Measurements from ENCODE around the gene ECT2L. TPM values are rescaled to one million over a fixed set of nuclear protein-coding genes. Genes with fewer than 3 reads are reported as not detected.
A peak's percentile ranks its signal among the peaks of the same experiment; 100 is the strongest.

The ECT2L gene
- total and polyA plus RNA-seq, 2 of the 13 experiments (the other 11 are each of a cell fraction or from before 2014, with no cell fraction given) = 0.12 TPM; not detected in 1

GRCh38 chr6:138814179-138814834 lies 18.4 kb downstream of the ECT2L start (continued):
- TF ChIP-seq ZNF296 (CRISPR knock-in tag; conservative IDR thresholded peaks at IDR 0.05) (no peak), NR1H2 (CRISPR knock-in tag; IDR thresholded peaks at IDR 0.05; ENCODE audit: borderline replicate concordance, low read depth) (no peak), KDM5B (CRISPR knock-in tag; IDR thresholded peaks at IDR 0.05; ENCODE audit: borderline replicate concordance) (no peak), HNF1B (CRISPR knock-in tag; IDR thresholded peaks at IDR 0.05) (0 out of 2 replicates have a peak, but pooled peaks have one; percentile 28), GATAD1 (CRISPR knock-in tag; IDR thresholded peaks at IDR 0.05) (no peak), ZNF550 (CRISPR knock-in tag; IDR thresholded peaks at IDR 0.05; ENCODE audit: borderline replicate concordance) (no peak), ZNF124 (CRISPR knock-in tag; IDR thresholded peaks at IDR 0.05) (no peak), MZF1 (CRISPR knock-in tag; IDR thresholded peaks at IDR 0.05; ENCODE audit: borderline replicate concordance) (no peak), ZNF512B (CRISPR knock-in tag; IDR thresholded peaks at IDR 0.05; ENCODE audit: borderline replicate concordance) (no peak)
- TF ChIP-seq, protein P1, sequence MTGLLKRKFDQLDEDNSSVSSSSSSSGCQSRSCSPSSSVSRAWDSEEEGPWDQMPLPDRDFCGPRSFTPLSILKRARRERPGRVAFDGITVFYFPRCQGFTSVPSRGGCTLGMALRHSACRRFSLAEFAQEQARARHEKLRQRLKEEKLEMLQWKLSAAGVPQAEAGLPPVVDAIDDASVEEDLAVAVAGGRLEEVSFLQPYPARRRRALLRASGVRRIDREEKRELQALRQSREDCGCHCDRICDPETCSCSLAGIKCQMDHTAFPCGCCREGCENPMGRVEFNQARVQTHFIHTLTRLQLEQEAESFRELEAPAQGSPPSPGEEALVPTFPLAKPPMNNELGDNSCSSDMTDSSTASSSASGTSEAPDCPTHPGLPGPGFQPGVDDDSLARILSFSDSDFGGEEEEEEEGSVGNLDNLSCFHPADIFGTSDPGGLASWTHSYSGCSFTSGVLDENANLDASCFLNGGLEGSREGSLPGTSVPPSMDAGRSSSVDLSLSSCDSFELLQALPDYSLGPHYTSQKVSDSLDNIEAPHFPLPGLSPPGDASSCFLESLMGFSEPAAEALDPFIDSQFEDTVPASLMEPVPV (CRISPR knock-in tag; IDR thresholded peaks at IDR 0.05) = no peak
- TF ChIP-seq, protein P2, sequence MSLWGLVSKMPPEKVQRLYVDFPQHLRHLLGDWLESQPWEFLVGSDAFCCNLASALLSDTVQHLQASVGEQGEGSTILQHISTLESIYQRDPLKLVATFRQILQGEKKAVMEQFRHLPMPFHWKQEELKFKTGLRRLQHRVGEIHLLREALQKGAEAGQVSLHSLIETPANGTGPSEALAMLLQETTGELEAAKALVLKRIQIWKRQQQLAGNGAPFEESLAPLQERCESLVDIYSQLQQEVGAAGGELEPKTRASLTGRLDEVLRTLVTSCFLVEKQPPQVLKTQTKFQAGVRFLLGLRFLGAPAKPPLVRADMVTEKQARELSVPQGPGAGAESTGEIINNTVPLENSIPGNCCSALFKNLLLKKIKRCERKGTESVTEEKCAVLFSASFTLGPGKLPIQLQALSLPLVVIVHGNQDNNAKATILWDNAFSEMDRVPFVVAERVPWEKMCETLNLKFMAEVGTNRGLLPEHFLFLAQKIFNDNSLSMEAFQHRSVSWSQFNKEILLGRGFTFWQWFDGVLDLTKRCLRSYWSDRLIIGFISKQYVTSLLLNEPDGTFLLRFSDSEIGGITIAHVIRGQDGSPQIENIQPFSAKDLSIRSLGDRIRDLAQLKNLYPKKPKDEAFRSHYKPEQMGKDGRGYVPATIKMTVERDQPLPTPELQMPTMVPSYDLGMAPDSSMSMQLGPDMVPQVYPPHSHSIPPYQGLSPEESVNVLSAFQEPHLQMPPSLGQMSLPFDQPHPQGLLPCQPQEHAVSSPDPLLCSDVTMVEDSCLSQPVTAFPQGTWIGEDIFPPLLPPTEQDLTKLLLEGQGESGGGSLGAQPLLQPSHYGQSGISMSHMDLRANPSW (CRISPR knock-in tag; IDR thresholded peaks at IDR 0.05; ENCODE audit: borderline replicate concordance) = no peak
- TF ChIP-seq, protein P3, sequence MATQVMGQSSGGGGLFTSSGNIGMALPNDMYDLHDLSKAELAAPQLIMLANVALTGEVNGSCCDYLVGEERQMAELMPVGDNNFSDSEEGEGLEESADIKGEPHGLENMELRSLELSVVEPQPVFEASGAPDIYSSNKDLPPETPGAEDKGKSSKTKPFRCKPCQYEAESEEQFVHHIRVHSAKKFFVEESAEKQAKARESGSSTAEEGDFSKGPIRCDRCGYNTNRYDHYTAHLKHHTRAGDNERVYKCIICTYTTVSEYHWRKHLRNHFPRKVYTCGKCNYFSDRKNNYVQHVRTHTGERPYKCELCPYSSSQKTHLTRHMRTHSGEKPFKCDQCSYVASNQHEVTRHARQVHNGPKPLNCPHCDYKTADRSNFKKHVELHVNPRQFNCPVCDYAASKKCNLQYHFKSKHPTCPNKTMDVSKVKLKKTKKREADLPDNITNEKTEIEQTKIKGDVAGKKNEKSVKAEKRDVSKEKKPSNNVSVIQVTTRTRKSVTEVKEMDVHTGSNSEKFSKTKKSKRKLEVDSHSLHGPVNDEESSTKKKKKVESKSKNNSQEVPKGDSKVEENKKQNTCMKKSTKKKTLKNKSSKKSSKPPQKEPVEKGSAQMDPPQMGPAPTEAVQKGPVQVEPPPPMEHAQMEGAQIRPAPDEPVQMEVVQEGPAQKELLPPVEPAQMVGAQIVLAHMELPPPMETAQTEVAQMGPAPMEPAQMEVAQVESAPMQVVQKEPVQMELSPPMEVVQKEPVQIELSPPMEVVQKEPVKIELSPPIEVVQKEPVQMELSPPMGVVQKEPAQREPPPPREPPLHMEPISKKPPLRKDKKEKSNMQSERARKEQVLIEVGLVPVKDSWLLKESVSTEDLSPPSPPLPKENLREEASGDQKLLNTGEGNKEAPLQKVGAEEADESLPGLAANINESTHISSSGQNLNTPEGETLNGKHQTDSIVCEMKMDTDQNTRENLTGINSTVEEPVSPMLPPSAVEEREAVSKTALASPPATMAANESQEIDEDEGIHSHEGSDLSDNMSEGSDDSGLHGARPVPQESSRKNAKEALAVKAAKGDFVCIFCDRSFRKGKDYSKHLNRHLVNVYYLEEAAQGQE (IDR thresholded peaks at IDR 0.05; ENCODE audit: borderline replicate concordance in 1 of 2, low read depth in 1 of 2, low read length in 2 of 2) = no peak
